NB4 (cell line): ENCODE data around the gene VAPB.

Source experiments
- CTCF ChIP-seq: IDR thresholded peaks from one replicate; pipeline ENCODE4 v1.5.1; 2012; ENCODE audit warnings: low read depth, low read length
- POLR2A ChIP-seq: IDR thresholded peaks from 2 replicates; pipeline ENCODE4 v1.6.1; 2011; ENCODE audit warnings: mild to moderate bottlenecking; ENCODE audit not compliant: insufficient read length; ENCODE audit errors: extremely low read depth

GRCh38 chr20:58440021-58440767 is 51.2 kb downstream of the VAPB start:
- TF ChIP-seq CTCF (no peak), POLR2A (no peak)
